ENCODE measurements around the gene C8A.

Gene C8A

GRCh38 chr1:56835657-56836056 is 18.9 kb upstream of the C8A start:
- no peaks in the 10 kb centered on the region for H3K36me3 ChIP-seq (ENCODE audit: insufficient read depth, low read length)
- H3K4me2 ChIP-seq (ENCODE audit: insufficient read depth, low read length) = no peak overlapping the region
- no peak for TF ChIP-seq EZH2 (IDR thresholded peaks at IDR 0.05; ENCODE audit: borderline replicate concordance, low read depth, low read length, severe bottlenecking)
- TF ChIP-seq, protein P1, sequence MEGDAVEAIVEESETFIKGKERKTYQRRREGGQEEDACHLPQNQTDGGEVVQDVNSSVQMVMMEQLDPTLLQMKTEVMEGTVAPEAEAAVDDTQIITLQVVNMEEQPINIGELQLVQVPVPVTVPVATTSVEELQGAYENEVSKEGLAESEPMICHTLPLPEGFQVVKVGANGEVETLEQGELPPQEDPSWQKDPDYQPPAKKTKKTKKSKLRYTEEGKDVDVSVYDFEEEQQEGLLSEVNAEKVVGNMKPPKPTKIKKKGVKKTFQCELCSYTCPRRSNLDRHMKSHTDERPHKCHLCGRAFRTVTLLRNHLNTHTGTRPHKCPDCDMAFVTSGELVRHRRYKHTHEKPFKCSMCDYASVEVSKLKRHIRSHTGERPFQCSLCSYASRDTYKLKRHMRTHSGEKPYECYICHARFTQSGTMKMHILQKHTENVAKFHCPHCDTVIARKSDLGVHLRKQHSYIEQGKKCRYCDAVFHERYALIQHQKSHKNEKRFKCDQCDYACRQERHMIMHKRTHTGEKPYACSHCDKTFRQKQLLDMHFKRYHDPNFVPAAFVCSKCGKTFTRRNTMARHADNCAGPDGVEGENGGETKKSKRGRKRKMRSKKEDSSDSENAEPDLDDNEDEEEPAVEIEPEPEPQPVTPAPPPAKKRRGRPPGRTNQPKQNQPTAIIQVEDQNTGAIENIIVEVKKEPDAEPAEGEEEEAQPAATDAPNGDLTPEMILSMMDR (IDR thresholded peaks at IDR 0.05; ENCODE audit: borderline replicate concordance, extremely low read depth, low read length, poor library complexity, severe bottlenecking) = no peak
- no peaks in the 10 kb centered on the region for H3K9me3 ChIP-seq (ENCODE audit: insufficient read depth, low read length, severe bottlenecking)
- H3K27me3 ChIP-seq (ENCODE audit: insufficient read depth, low read length, poor library complexity) = peaks cover 2% of the 10 kb centered on the region
- DNase-seq = no peak
- no peak overlapping the region for H3K4me3 ChIP-seq (ENCODE audit: low read depth in 1 of 2, low read length in 2 of 2)
- no peaks in the 10 kb centered on the region for H3K4me1 ChIP-seq (ENCODE audit: insufficient read depth, low read length)
- no peak overlapping the region for H3K9ac ChIP-seq (ENCODE audit: low read depth, low read length)
- no peaks in the 10 kb centered on the region for H4K20me1 ChIP-seq (ENCODE audit: insufficient read depth, low read length)
- H3K79me2 ChIP-seq (ENCODE audit: insufficient read depth, low read length) = no peaks in the 10 kb centered on the region
- no peak overlapping the region for H2AFZ ChIP-seq (ENCODE audit: low read depth, low read length)
- no peak for ATAC-seq (ENCODE audit: insufficient read depth, low read depth)
- no peak overlapping the region for H3K27ac ChIP-seq (ENCODE audit: low read length)

- no peak overlapping the region for H2AFZ ChIP-seq (ENCODE audit: low read depth, low read length)
- H3K79me2 ChIP-seq (ENCODE audit: insufficient read depth, low read length) = no peaks in the 10 kb centered on the region
- H3K9me3 ChIP-seq (ENCODE audit: insufficient read depth, low read length, severe bottlenecking) = no peaks in the 10 kb centered on the region
- H3K27ac ChIP-seq (ENCODE audit: low read length) = no peak overlapping the region
- H3K36me3 ChIP-seq (ENCODE audit: insufficient read depth, low read length) = no peaks in the 10 kb centered on the region
- no peaks in the 10 kb centered on the region for H4K20me1 ChIP-seq (ENCODE audit: insufficient read depth, low read length)
- no peak overlapping the region for H3K4me3 ChIP-seq (ENCODE audit: low read depth in 1 of 2, low read length in 2 of 2)
- TF ChIP-seq, protein P1 (IDR thresholded peaks at IDR 0.05; ENCODE audit: borderline replicate concordance, extremely low read depth, low read length, poor library complexity, severe bottlenecking) = no peak
- no peak for TF ChIP-seq EZH2 (IDR thresholded peaks at IDR 0.05; ENCODE audit: borderline replicate concordance, low read depth, low read length, severe bottlenecking)
- ATAC-seq (ENCODE audit: insufficient read depth, low read depth) = no peak
- H3K4me2 ChIP-seq (ENCODE audit: insufficient read depth, low read length) = no peak overlapping the region
- no peak for DNase-seq
- no peak overlapping the region for H3K9ac ChIP-seq (ENCODE audit: low read depth, low read length)
- peaks cover 2% of the 10 kb centered on the region for H3K27me3 ChIP-seq (ENCODE audit: insufficient read depth, low read length, poor library complexity)
- no peaks in the 10 kb centered on the region for H3K4me1 ChIP-seq (ENCODE audit: insufficient read depth, low read length)
Measured at GRCh38 chr1:56836359-56836758, 18.2 kb upstream of the C8A start.

GRCh38 chr1:56837244-56837939 is 17.2 kb upstream of the C8A start:
- Histone ChIP-seq H3K4me1 (ENCODE audit: insufficient read depth, low read length) (no peaks in the 10 kb centered on the region), H4K20me1 (ENCODE audit: insufficient read depth, low read length) (no peaks in the 10 kb centered on the region), H3K27ac (ENCODE audit: low read length) (no peak overlapping the region), H3K79me2 (ENCODE audit: insufficient read depth, low read length) (no peaks in the 10 kb centered on the region), H3K36me3 (ENCODE audit: insufficient read depth, low read length) (no peaks in the 10 kb centered on the region), H2AFZ (ENCODE audit: low read depth, low read length) (no peak overlapping the region), H3K27me3 (ENCODE audit: insufficient read depth, low read length, poor library complexity) (peaks cover 3% of the 10 kb centered on the region), H3K9ac (ENCODE audit: low read depth, low read length) (no peak overlapping the region), H3K4me2 (ENCODE audit: insufficient read depth, low read length) (no peak overlapping the region), H3K9me3 (ENCODE audit: insufficient read depth, low read length, severe bottlenecking) (no peaks in the 10 kb centered on the region), H3K4me3 (ENCODE audit: low read depth in 1 of 2, low read length in 2 of 2) (no peak overlapping the region)
- no peak for TF ChIP-seq EZH2 (IDR thresholded peaks at IDR 0.05; ENCODE audit: borderline replicate concordance, low read depth, low read length, severe bottlenecking)
- TF ChIP-seq, protein P1 (IDR thresholded peaks at IDR 0.05; ENCODE audit: borderline replicate concordance, extremely low read depth, low read length, poor library complexity, severe bottlenecking) = no peak
- DNase-seq = no peak
- ATAC-seq (ENCODE audit: insufficient read depth, low read depth) = no peak

All from DND-41 (cell line).